ENCODE measurements around the gene DIAPH1.
"Not testable (repeated sequence)": the region's sequence is repeated elsewhere in the genome, so short reads cannot be mapped to it uniquely, and the experiment has no call there.

Gene DIAPH1

GRCh38 chr5:141618030-141618803 is 583 bp downstream of the DIAPH1 start:
- peak overlapping the region; percentile 70 to 98 (median 95) for H3K4me3 ChIP-seq
- H3K27ac ChIP-seq, result peak overlapping the region; percentile 81 to 100 (median 97)

GRCh38 chr5:141617682-141618029 is 1.1 kb downstream of the DIAPH1 start:
- Histone ChIP-seq H3K4me3 (peak overlapping the region; percentile 70 to 98 (median 95)), H3K27ac (peak overlapping the region in 19 of 21 experiments; percentile 94 to 100 (median 97))

GRCh38 chr5:141617128-141617527 is 1.7 kb downstream of the DIAPH1 start:
- H3K4me3 ChIP-seq, result peak overlapping the region; percentile 70 to 98 (median 95)

GRCh38 chr5:141615991-141616720 is 2.6 kb downstream of the DIAPH1 start:
- peak overlapping the region in 5 of 7 experiments; percentile 85 to 98 (median 95) for H3K4me3 ChIP-seq
- H3K27ac ChIP-seq, result peak overlapping the region in 8 of 21 experiments; percentile 21 to 99 (median 96)

More at GRCh38 chr5:141617128-141617527, 1.7 kb downstream of the DIAPH1 start:
- peak overlapping the region in 17 of 21 experiments; percentile 96 to 100 (median 97) for H3K27ac ChIP-seq

- no peak overlapping the region for H3K27ac ChIP-seq
- no peak overlapping the region for H3K4me3 ChIP-seq
These were observed 5.5 kb downstream of the DIAPH1 start for GRCh38 chr5:141613344-141613743.

DNA sequence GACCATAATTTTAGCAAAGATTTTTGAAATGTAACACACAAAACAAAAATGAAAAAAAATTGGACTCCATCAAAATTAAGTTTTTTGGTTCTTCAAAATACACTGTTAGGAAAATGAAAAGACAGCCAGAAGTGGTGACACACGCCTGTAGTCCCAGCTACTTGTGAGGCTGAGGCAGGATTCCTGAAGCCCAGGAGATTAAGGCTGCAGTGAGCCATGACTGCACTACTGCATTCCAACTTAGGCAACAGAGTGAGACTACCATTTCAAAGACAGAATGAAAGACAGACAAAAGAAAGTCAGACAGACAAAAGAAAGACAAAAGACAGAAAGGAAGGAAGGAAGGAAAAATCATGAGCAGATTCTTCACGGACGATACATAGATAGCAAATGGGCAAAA is 7.5 kb downstream of the DIAPH1 start:
- H3K4me3 ChIP-seq, result no peak overlapping the region

GRCh38 chr5:141609921-141610320 is 8.9 kb downstream of the DIAPH1 start:
- H3K27ac ChIP-seq, result peak overlapping the region in 1 of 21 experiments; percentile 85
- H3K4me3 ChIP-seq, result not testable (repeated sequence)

More for the DNA sequence above, 7.5 kb downstream of the DIAPH1 start:
- H3K27ac ChIP-seq, result peak overlapping the region in 1 of 21 experiments; percentile 18

DNA sequence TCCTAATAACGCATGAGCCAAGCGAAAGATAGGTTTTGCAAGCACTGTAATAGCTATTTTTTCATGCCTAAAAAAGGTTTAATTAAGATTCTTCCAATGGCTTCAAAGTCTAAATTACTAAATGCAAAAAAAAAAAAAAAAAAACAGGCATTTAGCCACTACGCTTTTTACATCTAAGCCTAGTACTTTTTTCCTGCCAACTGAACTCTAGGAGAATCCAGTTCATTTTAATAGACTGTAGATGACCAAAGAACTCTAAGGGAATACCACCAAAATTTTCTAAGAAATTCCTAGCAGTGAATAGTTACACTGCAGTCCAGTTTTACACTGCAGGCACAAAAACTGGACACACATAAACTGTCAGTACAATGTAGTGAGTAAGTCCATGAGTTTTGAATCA is 9.8 kb downstream of the DIAPH1 start:
- H3K4me3 ChIP-seq, result no peak overlapping the region
- H3K27ac ChIP-seq, result peak overlapping the region in 4 of 21 experiments; percentile 9 to 85 (median 13)

GRCh38 chr5:141608557-141608956 is 10.2 kb downstream of the DIAPH1 start:
- no peak overlapping the region for H3K4me3 ChIP-seq
- peak overlapping the region in 11 of 21 experiments; percentile 9 to 86 (median 25) for H3K27ac ChIP-seq

GRCh38 chr5:141608046-141608445 is 10.8 kb downstream of the DIAPH1 start:
- Histone ChIP-seq H3K27ac (peak overlapping the region in 12 of 21 experiments; percentile 9 to 86 (median 24)), H3K4me3 (no peak overlapping the region)

DNA sequence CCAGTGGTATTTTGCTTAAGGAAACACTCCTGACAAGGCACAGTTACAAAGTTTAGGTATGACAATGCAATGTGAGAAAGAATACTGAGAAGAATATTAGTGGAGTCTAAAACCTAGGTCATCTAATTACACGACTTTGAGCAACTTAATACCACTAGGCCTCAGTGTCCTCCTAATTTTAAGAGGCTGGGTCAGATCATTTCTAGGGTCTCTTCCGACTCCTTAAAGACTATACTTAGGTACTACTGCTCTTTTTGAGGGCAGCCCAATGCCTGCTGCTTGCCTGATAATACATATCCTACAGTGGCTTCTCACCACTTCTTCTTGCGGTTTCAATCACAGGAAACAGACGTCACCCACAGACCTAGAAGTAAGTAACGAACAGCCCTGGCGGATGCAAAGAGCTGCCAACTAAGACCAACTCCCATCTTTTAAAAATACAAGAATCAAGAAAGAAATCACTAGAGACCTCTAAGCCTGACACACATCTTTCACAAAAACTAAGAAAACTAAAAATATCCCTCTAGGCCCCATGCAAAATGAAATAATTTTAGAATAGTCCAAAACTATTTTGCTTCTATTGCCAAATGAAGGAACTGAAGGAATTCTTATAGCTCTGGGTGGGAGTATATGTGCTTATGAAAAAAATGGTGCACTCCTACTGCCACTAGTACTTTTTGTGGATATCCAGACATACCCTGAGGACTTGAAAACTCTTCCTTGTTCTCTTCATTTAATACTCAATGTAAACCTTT is 13.1 kb downstream of the DIAPH1 start:
- peak overlapping the region in 20 of 21 experiments; percentile 27 to 86 (median 76) for H3K27ac ChIP-seq
- H3K4me3 ChIP-seq, result no peak overlapping the region

GRCh38 chr5:141603923-141604717 is 14.7 kb downstream of the DIAPH1 start:
- Histone ChIP-seq H3K4me3 (no peak overlapping the region), H3K27ac (peak overlapping the region in 20 of 21 experiments; percentile 10 to 86 (median 77))

DNA sequence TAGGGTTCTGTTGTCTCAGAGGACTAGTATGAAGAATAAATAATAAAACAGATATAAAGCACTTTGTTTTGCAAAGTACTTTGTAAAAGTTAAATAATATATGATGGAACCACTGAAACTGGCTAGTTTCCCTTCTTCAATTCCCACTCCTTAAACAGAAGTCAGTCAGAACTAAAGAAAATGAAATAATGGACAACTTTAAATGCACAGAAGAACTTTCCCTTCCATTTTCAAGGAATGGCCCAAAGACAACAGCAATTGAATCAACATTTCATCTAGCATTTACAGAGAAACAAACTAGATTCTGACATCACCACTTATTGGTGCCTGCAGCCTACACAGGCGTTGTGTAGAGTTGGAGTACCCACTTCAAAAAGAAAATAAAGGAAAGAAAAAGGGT is 16.2 kb downstream of the DIAPH1 start:
- H3K4me3 ChIP-seq, result no peak overlapping the region
- H3K27ac ChIP-seq, result peak overlapping the region in 19 of 21 experiments; percentile 2 to 86 (median 77)

GRCh38 chr5:141598391-141599345 is 20.1 kb downstream of the DIAPH1 start:
- Histone ChIP-seq H3K27ac (peak overlapping the region in 13 of 21 experiments; percentile 3 to 60 (median 32)), H3K4me3 (no peak overlapping the region)

DNA sequence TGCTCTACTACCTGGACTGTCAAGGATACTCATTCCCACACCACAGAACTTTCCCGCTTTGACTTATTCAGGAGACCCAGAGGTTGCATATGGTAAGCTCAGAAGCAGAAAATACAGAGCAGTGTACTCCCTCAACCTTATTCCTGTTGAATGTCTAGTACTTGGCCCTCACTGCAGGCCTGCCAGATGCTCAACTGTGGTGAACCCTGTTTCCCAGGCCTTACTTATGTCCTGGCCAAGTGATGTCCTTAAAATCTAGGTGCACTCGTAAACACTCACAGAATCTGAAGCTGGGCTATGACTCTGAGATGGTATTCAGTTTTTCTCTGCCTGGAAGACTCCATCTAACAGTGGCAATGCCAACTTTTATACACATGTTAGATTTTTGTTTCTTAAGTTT is 21.0 kb downstream of the DIAPH1 start:
- Histone ChIP-seq H3K4me3 (no peak overlapping the region), H3K27ac (peak overlapping the region in 5 of 21 experiments; percentile 23 to 60 (median 41))

- Histone ChIP-seq H3K27ac (peak overlapping the region in 5 of 21 experiments; percentile 23 to 60 (median 41)), H3K4me3 (no peak overlapping the region)
These were observed 21.4 kb downstream of the DIAPH1 start for GRCh38 chr5:141597394-141597793.

DNA sequence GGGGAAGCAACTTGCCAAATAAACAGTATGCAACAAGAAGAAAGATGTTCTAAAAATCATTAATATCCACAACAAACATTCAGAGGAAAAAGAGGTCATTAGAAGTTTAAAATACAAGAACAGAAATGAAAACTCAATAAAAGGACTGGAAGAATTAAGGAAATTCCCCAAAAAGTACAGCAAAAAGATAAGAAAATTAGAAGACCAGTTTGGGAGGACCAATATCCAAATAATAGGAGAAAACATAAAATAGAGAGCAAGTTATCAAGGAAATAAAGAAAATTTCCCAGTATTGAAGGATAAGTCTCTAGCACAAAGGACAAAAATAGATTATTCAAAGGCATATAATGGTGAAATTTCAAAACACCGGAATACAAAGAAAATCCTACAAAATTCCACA is 21.9 kb downstream of the DIAPH1 start:
- Histone ChIP-seq H3K27ac (peak overlapping the region in 1 of 21 experiments; percentile 60), H3K4me3 (no peak overlapping the region)

DNA sequence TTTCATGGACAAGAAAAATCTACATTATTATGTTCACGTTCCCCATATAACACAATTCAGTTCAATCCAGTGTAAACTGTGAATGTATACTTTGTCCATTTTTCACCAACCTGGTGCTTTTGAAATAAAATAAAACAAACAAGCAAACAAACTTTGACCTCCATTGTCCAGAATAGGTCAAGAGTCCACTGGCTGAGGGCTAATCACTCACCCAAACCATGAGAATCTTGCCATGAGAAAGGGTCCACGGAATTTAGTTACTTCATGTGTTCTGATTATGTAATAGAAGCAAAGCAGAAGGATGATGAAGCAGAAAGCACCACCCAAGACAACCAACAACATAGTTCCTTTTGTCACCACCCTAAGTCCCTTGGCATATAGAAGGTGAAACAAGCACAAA is 28.7 kb downstream of the DIAPH1 start:
- H3K4me3 ChIP-seq, result no peak overlapping the region
- no peak overlapping the region for H3K27ac ChIP-seq

All from skin epidermis (tissue), 12 donors.